Liver (tissue), 3 donors: ENCODE data around the gene MSLN.
"Not testable (repeated sequence)": the region's sequence is repeated elsewhere in the genome, so short reads cannot be mapped to it uniquely, and the experiment has no call there.

Source experiments
- CTCF ChIP-seq: fragments of 150-350 bp; IDR thresholded peaks from 2 replicates; pipeline ENCODE4 v1.5.1; 2017; ENCODE audit warnings: improper control_type of control experiment, low read depth, low read length; ENCODE audit not compliant: missing input control
- GABPA ChIP-seq, 2 donors: IDR thresholded peaks in 1 of 2; conservative IDR thresholded peaks in 1 of 2; 2 replicates each; pipeline ENCODE4 v1.6.1; 2016; ENCODE audit warnings: antibody characterized with exemption in 2 of 2, mild to moderate bottlenecking in 1 of 2, moderate library complexity in 1 of 2
- RAD21 ChIP-seq, 2 donors: IDR thresholded peaks; 2 replicates each; pipeline ENCODE4 v1.6.1; 2016; ENCODE audit warnings: antibody characterized with exemption in 2 of 2, mild to moderate bottlenecking in 2 of 2
- ZBTB33 ChIP-seq: IDR thresholded peaks from 2 replicates; pipeline ENCODE4 v1.6.1; 2016; ENCODE audit warnings: antibody characterized with exemption
- donor health status: healthy.
- donor health status: healthy.

GRCh38 chr16:742894-743293 is 17.6 kb upstream of the MSLN start:
- TF ChIP-seq CTCF; ZBTB33; RAD21 (IDR thresholded peaks at IDR 0.05); GABPA (IDR thresholded peaks at IDR 0.05 in 1 of 2, conservative IDR thresholded peaks at IDR 0.05 in 1 of 2): not testable (repeated sequence)
